Activated naive CD8-positive, alpha-beta T cell treated with anti-CD3 and anti-CD28 coated beads for 36 hours (primary cell): ENCODE measurements around the gene TUBGCP6. TPM values are rescaled to one million over a fixed set of nuclear protein-coding genes. Genes with fewer than 3 reads are reported as not detected.

ENCODE experiments used
- DNase-seq: peaks from one replicate; pipeline ENCODE4 v3.0.0; 2021
- H3K27ac Mint-ChIP-seq: one replicate; pipeline ENCODE4 v1.8.0; 2022; ENCODE audit warnings: mild to moderate bottlenecking, moderate library complexity, mixed read lengths
- H3K27me3 Mint-ChIP-seq: one replicate; pipeline ENCODE4 v1.8.0; 2022; ENCODE audit warnings: mild to moderate bottlenecking, mixed read lengths
- H3K36me3 Mint-ChIP-seq: one replicate; pipeline ENCODE4 v1.8.0; 2021; ENCODE audit warnings: mild to moderate bottlenecking, mixed read lengths
- H3K4me1 Mint-ChIP-seq: one replicate; pipeline ENCODE4 v1.8.0; 2021; ENCODE audit warnings: mixed read lengths
- H3K4me3 Mint-ChIP-seq: one replicate; pipeline ENCODE4 v1.8.0; 2022; ENCODE audit warnings: mild to moderate bottlenecking, moderate library complexity, mixed read lengths
- H3K9me3 Mint-ChIP-seq: one replicate; pipeline ENCODE4 v1.8.0; 2022; ENCODE audit warnings: mixed read lengths
- total RNA-seq, 2 experiments: library from RNA; stranded (reverse); gene quantifications; one replicate each; pipeline ENCODE4 v1.2.3, GENCODE V29; 2021

Gene TUBGCP6
- total RNA-seq, 2 experiments from 2014 or later, result 38.7 to 41.7 TPM

DNA sequence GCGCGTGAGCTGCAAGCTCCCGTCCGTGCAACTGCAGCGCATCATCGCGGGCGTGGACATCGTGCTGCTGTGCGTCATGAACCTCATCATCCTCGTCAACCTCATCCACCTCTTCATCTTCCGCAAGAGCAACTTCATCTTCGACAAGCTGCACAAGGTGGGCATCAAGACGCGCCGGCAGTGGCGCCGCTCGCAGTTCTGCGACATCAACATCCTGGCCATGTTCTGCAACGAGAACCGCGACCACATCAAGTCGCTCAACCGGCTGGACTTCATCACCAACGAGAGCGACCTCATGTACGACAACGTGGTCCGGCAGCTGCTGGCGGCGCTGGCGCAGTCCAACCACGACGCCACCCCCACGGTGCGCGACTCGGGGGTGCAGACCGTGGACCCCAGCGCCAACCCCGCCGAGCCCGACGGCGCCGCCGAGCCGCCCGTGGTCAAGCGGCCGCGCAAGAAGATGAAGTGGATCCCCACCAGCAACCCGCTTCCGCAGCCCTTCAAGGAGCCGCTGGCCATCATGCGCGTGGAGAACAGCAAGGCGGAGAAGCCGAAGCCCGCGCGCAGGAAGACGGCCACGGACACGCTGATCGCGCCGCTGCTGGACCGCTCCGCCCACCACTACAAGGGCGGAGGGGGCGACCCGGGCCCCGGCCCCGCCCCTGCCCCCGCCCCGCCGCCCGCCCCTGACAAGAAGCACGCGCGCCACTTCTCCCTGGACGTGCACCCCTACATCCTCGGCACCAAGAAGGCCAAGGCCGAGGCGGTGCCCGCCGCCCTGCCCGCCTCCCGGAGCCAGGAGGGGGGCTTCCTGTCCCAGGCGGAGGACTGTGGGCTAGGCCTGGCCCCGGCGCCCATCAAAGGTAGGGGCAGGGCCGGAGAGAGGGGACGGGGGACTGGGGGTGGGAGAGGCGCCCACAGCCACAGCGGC lies 67.0 kb downstream of the TUBGCP6 start:
- Mint-ChIP-seq H3K27me3 (peaks cover 3% of the 10 kb centered on the region), H3K4me3 (no peak overlapping the region), H3K36me3 (no peaks in the 10 kb centered on the region), H3K27ac (no peak overlapping the region), H3K4me1 (no peaks in the 10 kb centered on the region), H3K9me3 (no peaks in the 10 kb centered on the region)
- no peak for DNase-seq

DNA sequence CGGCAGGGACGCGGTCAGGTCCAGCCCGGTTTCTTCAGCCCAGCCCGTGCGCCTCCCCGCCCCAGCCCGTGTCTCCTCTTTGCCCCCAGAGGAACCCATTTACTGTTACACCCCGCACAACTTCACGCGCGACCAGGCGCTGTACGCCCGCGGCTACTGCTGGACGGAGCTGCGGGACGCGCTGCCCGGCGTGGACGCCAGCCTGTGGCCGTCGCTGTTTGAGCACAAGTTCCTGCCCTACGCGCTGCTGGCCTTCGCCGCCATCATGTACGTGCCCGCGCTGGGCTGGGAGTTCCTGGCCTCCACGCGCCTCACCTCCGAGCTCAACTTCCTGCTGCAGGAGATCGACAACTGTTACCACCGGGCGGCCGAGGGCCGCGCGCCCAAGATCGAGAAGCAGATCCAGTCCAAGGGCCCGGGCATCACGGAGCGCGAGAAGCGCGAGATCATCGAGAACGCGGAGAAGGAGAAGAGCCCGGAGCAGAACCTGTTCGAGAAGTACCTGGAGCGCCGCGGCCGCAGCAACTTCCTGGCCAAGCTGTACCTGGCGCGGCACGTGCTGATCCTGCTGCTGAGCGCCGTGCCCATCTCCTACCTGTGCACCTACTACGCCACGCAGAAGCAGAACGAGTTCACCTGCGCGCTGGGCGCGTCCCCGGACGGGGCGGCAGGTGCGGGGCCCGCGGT lies 67.8 kb downstream of the TUBGCP6 start:
- H3K27me3 Mint-ChIP-seq, result peaks cover 9% of the 10 kb centered on the region
- H3K9me3 Mint-ChIP-seq, result no peaks in the 10 kb centered on the region
- H3K36me3 Mint-ChIP-seq, result no peaks in the 10 kb centered on the region
- H3K27ac Mint-ChIP-seq, result peak overlapping the region; percentile 34
- H3K4me1 Mint-ChIP-seq, result no peaks in the 10 kb centered on the region
- H3K4me3 Mint-ChIP-seq, result no peak overlapping the region
- no peak for DNase-seq

DNA sequence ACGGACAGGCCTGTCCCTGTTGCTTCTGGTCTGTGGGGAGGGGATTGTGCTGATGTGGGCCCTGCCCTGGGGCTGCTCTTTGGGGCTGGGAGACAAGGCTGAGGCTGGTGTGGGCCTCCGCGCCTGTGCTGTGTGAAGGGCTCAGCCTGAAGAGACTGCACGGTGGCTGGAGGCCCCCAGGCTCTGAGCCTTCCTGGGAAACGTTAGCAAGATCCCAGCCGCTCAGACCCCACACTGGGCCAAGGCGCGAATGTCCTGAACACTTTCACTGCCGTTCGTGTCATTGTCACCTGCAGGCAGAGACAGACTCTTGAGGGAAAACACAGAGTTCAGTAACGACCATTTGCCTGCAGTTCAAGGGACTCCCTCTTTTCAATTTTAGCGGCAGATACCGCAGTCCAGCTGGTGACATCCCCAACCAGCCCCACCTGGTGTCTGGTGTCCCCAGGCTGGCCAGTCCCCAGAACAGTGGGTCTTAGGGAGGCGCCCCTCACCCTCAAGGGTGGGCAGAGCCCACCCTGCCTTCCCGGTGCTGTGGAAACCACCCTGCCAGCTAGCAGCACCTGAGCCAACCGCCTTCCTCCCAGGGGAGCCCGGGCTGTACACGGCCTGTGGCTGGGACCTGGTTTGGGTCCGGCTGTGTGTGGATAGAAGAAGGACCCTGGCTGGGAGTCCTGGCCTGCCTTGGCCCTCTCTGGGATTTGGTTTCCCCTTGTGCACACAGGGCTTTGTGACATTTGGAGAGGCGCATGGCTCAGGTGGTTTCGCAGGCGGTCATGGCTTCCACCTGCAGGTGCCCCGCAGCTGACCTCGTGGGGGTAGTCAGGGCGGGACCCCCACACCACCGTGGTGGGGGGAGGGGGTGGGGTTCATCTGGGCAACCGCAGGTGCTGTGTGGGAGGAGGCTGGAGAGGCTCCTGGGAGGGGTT lies 68.6 kb downstream of the TUBGCP6 start:
- H3K9me3 Mint-ChIP-seq, result no peaks in the 10 kb centered on the region
- no peak for DNase-seq
- H3K27ac Mint-ChIP-seq, result no peak overlapping the region
- H3K4me3 Mint-ChIP-seq, result no peak overlapping the region
- H3K27me3 Mint-ChIP-seq, result peaks cover 16% of the 10 kb centered on the region
- no peaks in the 10 kb centered on the region for H3K36me3 Mint-ChIP-seq
- H3K4me1 Mint-ChIP-seq, result no peaks in the 10 kb centered on the region

DNA sequence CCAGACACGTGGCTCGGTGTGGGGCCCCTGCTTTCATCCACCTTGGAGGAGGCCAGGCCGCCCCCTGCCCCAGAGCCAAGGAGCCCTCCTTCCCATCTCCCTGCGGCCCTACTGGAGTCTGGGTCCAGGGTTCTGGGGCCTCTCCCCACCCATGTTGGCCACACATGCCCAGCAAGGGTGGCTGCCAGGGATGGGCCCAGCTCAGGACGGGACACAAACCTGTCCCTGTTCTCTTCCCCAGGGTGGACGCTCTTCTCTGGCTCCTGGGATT lies 69.7 kb downstream of the TUBGCP6 start:
- DNase-seq, result no peak
- peaks cover 20% of the 10 kb centered on the region for H3K27me3 Mint-ChIP-seq
- H3K4me3 Mint-ChIP-seq, result no peak overlapping the region
- no peaks in the 10 kb centered on the region for H3K36me3 Mint-ChIP-seq
- H3K9me3 Mint-ChIP-seq, result no peaks in the 10 kb centered on the region
- H3K27ac Mint-ChIP-seq, result no peak overlapping the region
- no peaks in the 10 kb centered on the region for H3K4me1 Mint-ChIP-seq

- H3K4me3 Mint-ChIP-seq, result no peak overlapping the region
- no peaks in the 10 kb centered on the region for H3K36me3 Mint-ChIP-seq
- H3K9me3 Mint-ChIP-seq, result no peaks in the 10 kb centered on the region
- no peaks in the 10 kb centered on the region for H3K4me1 Mint-ChIP-seq
- H3K27ac Mint-ChIP-seq, result no peak overlapping the region
- DNase-seq, result no peak
- peaks cover 20% of the 10 kb centered on the region for H3K27me3 Mint-ChIP-seq
Measured at GRCh38 chr22:50174382-50175190, 70.2 kb downstream of the TUBGCP6 start.

- H3K4me1 Mint-ChIP-seq, result no peaks in the 10 kb centered on the region
Measured at GRCh38 chr22:50173983-50174355, 70.9 kb downstream of the TUBGCP6 start.

DNA sequence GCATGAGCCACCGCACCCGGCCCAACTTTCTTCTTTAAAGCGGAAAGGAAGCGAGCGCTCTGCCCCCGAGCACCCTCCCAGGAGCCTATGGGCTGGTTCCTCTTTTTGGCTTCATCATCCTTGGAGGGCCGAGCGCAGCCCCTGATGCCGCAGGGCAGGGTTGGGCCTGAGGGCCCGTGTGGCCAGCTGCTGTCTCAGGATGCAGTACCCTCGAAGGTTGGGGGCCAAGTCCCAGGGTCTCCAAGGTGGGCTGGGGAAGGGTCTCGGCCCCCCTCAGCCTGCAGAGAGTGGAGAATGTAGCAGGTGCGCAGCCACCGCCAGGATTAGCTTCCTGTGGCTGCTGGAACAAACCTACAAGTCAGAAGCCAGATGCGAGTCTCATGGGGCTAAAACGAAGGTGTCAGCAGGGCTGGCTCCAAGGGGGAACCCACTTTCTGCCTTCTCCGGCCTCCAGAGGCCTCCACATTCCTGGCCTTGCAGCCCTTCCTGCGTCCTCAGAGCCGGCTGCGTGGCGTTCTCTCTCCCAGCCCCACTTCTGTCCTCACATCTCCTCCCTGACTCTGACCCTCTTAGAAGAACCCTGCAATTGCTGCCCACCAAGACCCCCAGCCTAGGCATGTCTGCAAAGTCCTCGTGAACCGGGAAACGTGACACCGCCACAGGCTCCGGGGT lies 71.4 kb downstream of the TUBGCP6 start:
- H3K9me3 Mint-ChIP-seq, result no peaks in the 10 kb centered on the region
- H3K27me3 Mint-ChIP-seq, result peaks cover 30% of the 10 kb centered on the region
- DNase-seq, result no peak
- H3K36me3 Mint-ChIP-seq, result no peaks in the 10 kb centered on the region
- H3K4me1 Mint-ChIP-seq, result no peaks in the 10 kb centered on the region
- H3K27ac Mint-ChIP-seq, result no peak overlapping the region
- no peak overlapping the region for H3K4me3 Mint-ChIP-seq

More at GRCh38 chr22:50173983-50174355, 70.9 kb downstream of the TUBGCP6 start:
- Mint-ChIP-seq H3K4me3 (no peak overlapping the region), H3K27me3 (peaks cover 25% of the 10 kb centered on the region), H3K36me3 (no peaks in the 10 kb centered on the region), H3K27ac (no peak overlapping the region), H3K9me3 (no peaks in the 10 kb centered on the region)
- no peak for DNase-seq

DNA sequence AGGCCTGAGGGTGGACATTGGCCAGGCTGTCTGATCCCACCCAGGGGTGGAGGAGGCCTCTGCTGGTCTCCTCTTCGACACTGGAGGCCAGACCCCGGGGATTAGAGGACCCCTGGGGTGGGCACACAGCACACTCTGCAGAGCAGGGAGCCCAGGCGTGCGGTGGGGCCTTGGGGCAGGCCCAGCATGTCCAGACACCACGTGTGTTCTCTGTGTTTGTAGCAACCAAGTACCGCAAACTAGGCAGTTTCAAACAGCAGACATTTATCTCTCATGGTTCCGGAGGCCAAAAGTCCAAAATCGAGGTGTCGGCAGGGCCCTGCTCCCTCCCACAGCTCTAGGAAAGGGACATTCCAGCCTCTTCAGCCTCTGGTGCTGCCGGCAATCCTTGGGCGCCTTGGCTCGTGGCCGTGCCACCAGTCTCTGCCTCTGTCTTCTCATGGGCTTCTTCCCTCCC lies 72.8 kb downstream of the TUBGCP6 start:
- no peak for DNase-seq
- Mint-ChIP-seq H3K4me3 (no peak overlapping the region), H3K36me3 (no peaks in the 10 kb centered on the region), H3K9me3 (no peaks in the 10 kb centered on the region), H3K27ac (no peak overlapping the region), H3K4me1 (no peaks in the 10 kb centered on the region), H3K27me3 (peaks cover 44% of the 10 kb centered on the region)

DNA sequence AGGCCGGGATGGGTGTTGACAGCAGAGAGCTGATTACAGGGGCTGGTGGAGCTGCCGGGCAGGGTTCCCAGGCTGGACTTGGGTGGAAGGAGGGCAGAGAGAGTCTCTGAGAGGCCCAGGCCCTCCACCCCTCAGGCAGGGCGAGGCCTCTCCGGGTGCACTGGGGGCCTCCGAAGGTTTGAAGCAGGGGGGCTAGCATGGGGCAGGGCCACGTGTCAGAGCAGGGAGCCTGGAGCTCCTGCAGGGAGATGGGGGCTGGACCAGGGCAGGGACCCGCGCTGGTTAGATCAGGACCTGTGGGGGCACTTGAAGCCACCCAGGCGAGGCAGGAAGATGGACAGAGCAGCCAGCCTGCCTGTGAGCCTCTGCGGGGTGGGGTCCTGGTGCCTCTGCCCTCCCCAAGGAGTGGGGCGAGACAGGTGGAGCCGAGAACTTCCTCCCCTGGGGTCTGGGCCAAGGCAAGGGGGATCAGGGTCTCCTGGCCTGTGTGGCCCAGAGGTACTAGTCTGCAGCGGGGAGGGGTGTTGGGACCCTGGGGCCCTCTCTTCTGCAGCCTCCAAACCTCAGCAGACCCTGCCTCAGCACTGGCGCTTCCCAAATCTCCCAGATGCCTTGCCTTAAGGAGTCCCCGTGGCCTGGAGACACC lies 73.4 kb downstream of the TUBGCP6 start:
- Mint-ChIP-seq H3K36me3 (no peaks in the 10 kb centered on the region), H3K27ac (peak overlapping the region; percentile 5), H3K9me3 (no peaks in the 10 kb centered on the region), H3K4me3 (peak overlapping the region; percentile 77), H3K27me3 (peaks cover 46% of the 10 kb centered on the region), H3K4me1 (no peaks in the 10 kb centered on the region)
- no peak for DNase-seq

DNA sequence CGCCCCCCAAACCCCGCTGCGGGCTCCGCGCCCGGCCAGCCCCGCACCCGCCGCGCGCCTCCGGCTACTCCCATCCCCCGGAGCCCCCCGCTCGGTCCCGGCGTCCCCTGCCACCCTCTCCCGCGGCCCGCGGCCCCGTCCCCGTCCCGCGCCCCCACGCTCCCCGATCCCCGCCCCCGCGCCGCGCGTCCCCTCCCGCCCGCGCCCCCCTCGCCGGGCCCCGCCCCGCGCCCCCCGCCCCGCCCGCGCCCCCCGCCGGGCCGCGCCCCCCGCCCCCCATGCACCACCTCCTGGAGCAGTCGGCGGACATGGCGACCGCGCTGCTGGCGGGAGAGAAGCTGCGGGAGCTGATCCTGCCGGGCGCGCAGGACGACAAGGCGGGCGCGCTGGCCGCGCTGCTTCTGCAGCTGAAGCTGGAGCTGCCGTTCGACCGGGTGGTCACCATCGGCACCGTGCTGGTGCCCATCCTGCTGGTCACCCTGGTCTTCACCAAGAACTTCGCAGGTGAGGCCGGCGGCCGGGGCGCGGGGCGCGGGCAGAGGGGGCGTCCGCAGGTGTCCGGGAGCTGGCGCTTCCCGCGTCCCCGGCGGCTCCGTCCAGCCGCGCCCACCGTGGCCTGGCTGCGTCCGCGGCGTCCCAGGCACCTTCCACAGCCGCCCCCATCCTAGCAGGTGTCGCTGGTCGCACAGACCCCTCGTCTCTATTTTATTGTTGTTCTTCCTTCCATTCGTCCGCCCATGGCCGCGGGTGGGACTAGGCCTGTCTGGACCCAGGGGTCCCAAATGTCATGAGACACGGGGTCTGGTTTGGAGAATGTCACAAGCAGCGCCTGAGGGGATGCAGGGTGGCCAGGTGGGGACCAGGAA lies 74.1 kb downstream of the TUBGCP6 start, which contains the start of gene PANX2:
Gene PANX2, plus strand, starts transcription at position 279 of the 866 bp plus-strand sequence. Its CDS starts 0 bp downstream, at position 279.
- peak within 1 kb of the TSS; percentile 77 for H3K4me3 Mint-ChIP-seq
- H3K27ac Mint-ChIP-seq, result peak within 1 kb of the TSS; percentile 5
- no peaks in the 10 kb centered on the region for H3K36me3 Mint-ChIP-seq
- peaks cover 46% of the 10 kb centered on the region for H3K27me3 Mint-ChIP-seq
- no peak for DNase-seq
- no peaks in the 10 kb centered on the region for H3K4me1 Mint-ChIP-seq
- H3K9me3 Mint-ChIP-seq, result no peaks in the 10 kb centered on the region

DNA sequence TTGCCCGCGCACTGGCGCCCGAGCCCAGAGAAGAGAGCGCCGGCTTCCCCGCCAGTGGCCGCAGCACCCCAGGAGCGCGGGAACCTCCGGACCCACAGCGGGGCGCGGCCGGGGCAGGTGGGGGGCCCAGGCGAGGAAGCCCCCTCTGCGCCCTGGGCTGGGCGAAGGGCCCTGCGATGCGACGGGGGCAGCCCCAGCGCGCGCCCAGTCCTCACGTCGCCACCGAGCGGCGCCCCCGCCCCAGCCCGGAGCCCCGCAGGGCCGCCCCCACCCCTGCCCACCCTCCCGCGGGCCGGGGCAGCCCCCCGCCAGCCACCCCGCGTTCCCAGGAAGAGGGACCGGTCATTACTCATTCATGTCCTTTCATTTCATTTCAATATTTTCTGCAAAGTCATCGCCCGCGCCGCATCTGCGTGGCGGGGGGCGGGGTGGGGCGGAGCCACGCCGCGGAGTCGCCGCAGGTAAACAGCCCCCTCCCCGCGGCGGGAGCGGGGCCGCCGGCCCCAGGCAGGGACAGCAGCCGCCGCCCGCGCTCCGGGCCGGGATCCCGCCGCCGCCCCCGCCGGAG lies 75.0 kb downstream of the TUBGCP6 start:
- H3K9me3 Mint-ChIP-seq, result no peaks in the 10 kb centered on the region
- peak overlapping the region; percentile 45 for H3K4me3 Mint-ChIP-seq
- H3K27me3 Mint-ChIP-seq, result peaks cover 46% of the 10 kb centered on the region
- no peak overlapping the region for H3K27ac Mint-ChIP-seq
- DNase-seq, result peak; percentile 61
- H3K4me1 Mint-ChIP-seq, result no peaks in the 10 kb centered on the region
- no peaks in the 10 kb centered on the region for H3K36me3 Mint-ChIP-seq

DNA sequence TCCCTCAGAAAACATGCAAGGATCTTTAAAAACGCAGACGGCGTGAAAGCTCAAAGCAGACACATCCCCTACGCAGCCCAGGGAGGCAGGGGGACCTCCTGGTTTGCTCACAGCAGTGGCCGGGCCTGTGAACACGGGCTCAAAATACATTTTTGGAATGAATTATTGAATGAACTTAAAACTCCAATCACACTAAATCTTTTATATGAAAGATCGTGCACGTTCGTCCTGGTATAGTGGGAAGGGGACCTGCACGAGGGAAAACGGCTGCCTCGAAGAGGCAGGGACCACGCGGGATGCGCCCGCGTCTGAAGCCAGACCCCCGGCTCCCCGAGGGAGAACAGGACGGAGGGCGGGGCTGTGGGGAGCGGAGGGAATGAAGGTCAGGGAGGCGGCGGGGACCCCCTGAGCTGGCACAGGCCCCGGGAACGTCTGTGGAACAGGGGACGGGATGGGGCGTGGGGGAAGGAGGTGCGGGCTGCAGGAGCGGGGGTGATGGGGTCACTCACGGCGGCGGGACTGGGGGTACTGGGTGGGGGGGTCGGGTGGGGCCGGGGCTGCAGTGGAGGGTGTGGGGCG lies 75.6 kb downstream of the TUBGCP6 start:
- H3K27me3 Mint-ChIP-seq, result peaks cover 46% of the 10 kb centered on the region
- no peaks in the 10 kb centered on the region for H3K4me1 Mint-ChIP-seq
- peak overlapping the region; percentile 66 for H3K4me3 Mint-ChIP-seq
- H3K36me3 Mint-ChIP-seq, result no peaks in the 10 kb centered on the region
- DNase-seq, result no peak
- H3K27ac Mint-ChIP-seq, result no peak overlapping the region
- H3K9me3 Mint-ChIP-seq, result no peaks in the 10 kb centered on the region
